ENCODE measurements around the gene TULP1. TPM values are rescaled to one million over a fixed set of nuclear protein-coding genes. Genes with fewer than 3 reads are reported as not detected.

Gene TULP1
- total and polyA plus RNA-seq, 2 of the 13 experiments (the other 11 are each of a cell fraction or from before 2014, with no cell fraction given), result not detected

DNA sequence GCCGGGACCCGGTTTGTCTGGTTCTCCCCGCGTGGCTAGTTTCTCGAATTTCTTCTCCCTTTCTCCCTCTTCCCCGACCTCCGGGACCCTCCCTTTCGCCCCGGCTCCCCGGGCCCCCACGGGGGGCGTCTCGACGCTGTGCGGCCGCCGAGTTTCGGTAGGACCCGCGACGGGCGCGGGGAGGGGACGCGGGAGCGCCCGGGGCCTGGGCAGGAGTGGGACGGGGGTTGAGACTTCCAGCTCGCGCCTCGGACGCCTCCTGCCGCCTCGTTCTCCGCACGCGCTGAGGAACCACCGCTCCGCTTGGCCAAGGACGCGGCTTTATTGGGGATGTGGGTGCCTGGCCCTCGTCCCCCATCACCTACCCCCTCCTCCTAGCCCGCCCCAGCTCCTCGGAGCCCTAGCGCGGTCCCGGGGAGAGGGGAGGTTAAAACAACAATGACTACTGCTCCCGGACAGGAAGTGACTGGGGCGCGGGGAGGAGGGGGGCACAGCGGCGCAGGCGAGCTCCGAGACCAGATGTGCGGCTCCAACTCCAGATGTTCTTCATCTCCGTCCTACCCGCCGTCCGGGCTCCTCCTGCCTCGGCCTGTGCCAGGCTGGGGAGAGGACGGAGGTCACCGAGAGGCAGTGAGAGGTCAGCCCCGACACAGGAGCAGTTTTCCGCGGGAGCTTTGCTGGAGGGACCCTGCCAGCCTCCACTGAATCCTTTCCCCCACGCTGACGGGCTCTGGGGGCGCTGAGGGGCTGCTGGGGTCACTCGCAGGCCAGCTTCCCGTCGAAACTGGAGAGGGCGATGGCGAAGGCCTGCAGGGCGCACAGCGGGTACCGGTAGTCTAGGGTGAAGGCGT, 14.9 kb downstream of the TULP1 start (continued):
- TF ChIP-seq MED8 (CRISPR knock-in tag; IDR thresholded peaks at IDR 0.05; ENCODE audit: insufficient replicate concordance), result no peak
- no peak for TF ChIP-seq FOXK2 (IDR thresholded peaks at IDR 0.05)
- TF ChIP-seq, protein P1, sequence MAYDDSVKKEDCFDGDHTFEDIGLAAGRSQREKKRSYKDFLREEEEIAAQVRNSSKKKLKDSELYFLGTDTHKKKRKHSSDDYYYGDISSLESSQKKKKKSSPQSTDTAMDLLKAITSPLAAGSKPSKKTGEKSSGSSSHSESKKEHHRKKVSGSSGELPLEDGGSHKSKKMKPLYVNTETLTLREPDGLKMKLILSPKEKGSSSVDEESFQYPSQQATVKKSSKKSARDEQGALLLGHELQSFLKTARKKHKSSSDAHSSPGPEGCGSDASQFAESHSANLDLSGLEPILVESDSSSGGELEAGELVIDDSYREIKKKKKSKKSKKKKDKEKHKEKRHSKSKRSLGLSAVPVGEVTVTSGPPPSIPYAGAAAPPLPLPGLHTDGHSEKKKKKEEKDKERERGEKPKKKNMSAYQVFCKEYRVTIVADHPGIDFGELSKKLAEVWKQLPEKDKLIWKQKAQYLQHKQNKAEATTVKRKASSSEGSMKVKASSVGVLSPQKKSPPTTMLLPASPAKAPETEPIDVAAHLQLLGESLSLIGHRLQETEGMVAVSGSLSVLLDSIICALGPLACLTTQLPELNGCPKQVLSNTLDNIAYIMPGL (CRISPR knock-in tag; IDR thresholded peaks at IDR 0.05; ENCODE audit: borderline replicate concordance in 1 of 2, low read depth in 1 of 2), result peak in 1 of 2 experiments; percentile 27; a peak in 2 of 4 replicates
- TF ChIP-seq, protein P2, sequence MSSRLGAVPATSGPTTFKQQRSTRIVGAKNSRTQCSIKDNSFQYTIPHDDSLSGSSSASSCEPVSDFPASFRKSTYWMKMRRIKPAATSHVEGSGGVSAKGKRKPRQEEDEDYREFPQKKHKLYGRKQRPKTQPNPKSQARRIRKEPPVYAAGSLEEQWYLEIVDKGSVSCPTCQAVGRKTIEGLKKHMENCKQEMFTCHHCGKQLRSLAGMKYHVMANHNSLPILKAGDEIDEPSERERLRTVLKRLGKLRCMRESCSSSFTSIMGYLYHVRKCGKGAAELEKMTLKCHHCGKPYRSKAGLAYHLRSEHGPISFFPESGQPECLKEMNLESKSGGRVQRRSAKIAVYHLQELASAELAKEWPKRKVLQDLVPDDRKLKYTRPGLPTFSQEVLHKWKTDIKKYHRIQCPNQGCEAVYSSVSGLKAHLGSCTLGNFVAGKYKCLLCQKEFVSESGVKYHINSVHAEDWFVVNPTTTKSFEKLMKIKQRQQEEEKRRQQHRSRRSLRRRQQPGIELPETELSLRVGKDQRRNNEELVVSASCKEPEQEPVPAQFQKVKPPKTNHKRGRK (CRISPR knock-in tag; IDR thresholded peaks at IDR 0.05), result no peak
- TF ChIP-seq, protein P3, sequence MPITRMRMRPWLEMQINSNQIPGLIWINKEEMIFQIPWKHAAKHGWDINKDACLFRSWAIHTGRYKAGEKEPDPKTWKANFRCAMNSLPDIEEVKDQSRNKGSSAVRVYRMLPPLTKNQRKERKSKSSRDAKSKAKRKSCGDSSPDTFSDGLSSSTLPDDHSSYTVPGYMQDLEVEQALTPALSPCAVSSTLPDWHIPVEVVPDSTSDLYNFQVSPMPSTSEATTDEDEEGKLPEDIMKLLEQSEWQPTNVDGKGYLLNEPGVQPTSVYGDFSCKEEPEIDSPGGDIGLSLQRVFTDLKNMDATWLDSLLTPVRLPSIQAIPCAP (CRISPR knock-in tag; IDR thresholded peaks at IDR 0.05; ENCODE audit: low read depth), result no peak
- TF ChIP-seq ZNF337 (CRISPR knock-in tag; IDR thresholded peaks at IDR 0.05; ENCODE audit: borderline replicate concordance, low read depth), result no peak
- no peak for TF ChIP-seq SUZ12 (IDR thresholded peaks at IDR 0.05; ENCODE audit: low read depth, low read length)
- 0 out of 2 replicates have a peak, but pooled peaks have one; percentile 54 for TF ChIP-seq FOSL2 (CRISPR knock-in tag; IDR thresholded peaks at IDR 0.05)
- TF ChIP-seq SOX5 (CRISPR knock-in tag; IDR thresholded peaks at IDR 0.05; ENCODE audit: borderline replicate concordance), result no peak; the same call in 1 of the 2 replicates
- TF ChIP-seq, protein P4, sequence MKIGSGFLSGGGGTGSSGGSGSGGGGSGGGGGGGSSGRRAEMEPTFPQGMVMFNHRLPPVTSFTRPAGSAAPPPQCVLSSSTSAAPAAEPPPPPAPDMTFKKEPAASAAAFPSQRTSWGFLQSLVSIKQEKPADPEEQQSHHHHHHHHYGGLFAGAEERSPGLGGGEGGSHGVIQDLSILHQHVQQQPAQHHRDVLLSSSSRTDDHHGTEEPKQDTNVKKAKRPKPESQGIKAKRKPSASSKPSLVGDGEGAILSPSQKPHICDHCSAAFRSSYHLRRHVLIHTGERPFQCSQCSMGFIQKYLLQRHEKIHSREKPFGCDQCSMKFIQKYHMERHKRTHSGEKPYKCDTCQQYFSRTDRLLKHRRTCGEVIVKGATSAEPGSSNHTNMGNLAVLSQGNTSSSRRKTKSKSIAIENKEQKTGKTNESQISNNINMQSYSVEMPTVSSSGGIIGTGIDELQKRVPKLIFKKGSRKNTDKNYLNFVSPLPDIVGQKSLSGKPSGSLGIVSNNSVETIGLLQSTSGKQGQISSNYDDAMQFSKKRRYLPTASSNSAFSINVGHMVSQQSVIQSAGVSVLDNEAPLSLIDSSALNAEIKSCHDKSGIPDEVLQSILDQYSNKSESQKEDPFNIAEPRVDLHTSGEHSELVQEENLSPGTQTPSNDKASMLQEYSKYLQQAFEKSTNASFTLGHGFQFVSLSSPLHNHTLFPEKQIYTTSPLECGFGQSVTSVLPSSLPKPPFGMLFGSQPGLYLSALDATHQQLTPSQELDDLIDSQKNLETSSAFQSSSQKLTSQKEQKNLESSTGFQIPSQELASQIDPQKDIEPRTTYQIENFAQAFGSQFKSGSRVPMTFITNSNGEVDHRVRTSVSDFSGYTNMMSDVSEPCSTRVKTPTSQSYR (CRISPR knock-in tag; IDR thresholded peaks at IDR 0.05; ENCODE audit: borderline replicate concordance), result peak; percentile 34; the same call in 1 of the 2 replicates
- peak; percentile 93; the same call in 1 of the 2 replicates for TF ChIP-seq ZNF737 (CRISPR knock-in tag; IDR thresholded peaks at IDR 0.05; ENCODE audit: borderline replicate concordance)
- TF ChIP-seq ZNF274 (CRISPR knock-in tag; IDR thresholded peaks at IDR 0.05), result peak; percentile 95
- TF ChIP-seq, protein P5, sequence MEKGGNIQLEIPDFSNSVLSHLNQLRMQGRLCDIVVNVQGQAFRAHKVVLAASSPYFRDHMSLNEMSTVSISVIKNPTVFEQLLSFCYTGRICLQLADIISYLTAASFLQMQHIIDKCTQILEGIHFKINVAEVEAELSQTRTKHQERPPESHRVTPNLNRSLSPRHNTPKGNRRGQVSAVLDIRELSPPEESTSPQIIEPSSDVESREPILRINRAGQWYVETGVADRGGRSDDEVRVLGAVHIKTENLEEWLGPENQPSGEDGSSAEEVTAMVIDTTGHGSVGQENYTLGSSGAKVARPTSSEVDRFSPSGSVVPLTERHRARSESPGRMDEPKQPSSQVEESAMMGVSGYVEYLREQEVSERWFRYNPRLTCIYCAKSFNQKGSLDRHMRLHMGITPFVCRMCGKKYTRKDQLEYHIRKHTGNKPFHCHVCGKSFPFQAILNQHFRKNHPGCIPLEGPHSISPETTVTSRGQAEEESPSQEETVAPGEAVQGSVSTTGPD (CRISPR knock-in tag; IDR thresholded peaks at IDR 0.05), result no peak
- TF ChIP-seq NFE2 (CRISPR knock-in tag; IDR thresholded peaks at IDR 0.05), result no peak
- TF ChIP-seq, protein P6, sequence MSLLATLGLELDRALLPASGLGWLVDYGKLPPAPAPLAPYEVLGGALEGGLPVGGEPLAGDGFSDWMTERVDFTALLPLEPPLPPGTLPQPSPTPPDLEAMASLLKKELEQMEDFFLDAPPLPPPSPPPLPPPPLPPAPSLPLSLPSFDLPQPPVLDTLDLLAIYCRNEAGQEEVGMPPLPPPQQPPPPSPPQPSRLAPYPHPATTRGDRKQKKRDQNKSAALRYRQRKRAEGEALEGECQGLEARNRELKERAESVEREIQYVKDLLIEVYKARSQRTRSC (CRISPR knock-in tag; IDR thresholded peaks at IDR 0.05; ENCODE audit: low read depth), result no peak
